Retina (tissue), 1 donor: ENCODE data around the gene RTL10.

Experiments
- DNase-seq: peaks from one replicate; pipeline ENCODE4 v3.0.0-alpha.2; 2016

RTL10 gene

GRCh38 chr22:19859861-19860510 is 5.3 kb upstream of the RTL10 start:
- DNase-seq = no peak

- no peak for DNase-seq
Measured at GRCh38 chr22:19857382-19857781, 2.7 kb upstream of the RTL10 start.

- DNase-seq = no peak
Measured at GRCh38 chr22:19855504-19856409, 1.1 kb upstream of the RTL10 start.

- no peak for DNase-seq
Measured at GRCh38 chr22:19853879-19854777, 546 bp downstream of the RTL10 start.

DNA sequence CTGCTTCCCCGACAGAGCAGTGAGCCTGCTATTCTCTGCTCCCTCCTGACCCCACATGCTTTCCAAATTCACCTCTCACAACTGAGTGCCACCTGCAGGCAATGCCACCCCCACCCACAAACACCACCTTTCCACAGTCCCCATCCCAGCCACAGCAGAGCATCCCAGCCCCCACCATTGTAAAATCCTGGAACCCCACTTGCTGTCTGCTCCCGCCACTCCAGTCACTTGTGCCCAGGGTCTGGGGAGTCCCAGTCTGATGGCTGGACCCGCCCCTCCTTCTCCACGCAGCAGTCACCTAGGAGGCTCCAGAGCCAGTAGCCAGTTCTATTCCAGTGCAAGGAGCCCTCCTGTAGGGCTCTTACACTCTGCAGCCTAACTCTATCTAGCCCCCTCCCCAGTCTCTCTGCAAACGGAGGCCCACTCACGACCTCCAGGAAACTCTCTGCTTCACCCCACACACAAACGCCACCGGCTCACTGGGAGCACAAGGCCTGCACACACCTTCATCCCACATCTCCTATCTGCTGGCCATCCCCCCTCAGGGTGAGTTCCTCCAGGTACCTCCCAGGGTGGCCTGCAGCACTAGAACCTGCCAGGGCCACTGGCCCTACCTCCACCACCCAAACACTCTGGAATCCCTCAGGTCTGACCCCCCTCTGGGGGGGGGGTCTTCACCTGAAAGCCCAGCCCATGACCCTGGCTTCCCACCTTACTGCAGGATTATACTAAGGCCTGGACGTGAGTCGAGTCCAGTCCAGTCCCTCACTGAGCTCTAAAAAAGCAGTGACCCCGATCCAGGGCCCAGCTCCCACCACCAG is 1.4 kb downstream of the RTL10 start:
- DNase-seq = no peak

DNA sequence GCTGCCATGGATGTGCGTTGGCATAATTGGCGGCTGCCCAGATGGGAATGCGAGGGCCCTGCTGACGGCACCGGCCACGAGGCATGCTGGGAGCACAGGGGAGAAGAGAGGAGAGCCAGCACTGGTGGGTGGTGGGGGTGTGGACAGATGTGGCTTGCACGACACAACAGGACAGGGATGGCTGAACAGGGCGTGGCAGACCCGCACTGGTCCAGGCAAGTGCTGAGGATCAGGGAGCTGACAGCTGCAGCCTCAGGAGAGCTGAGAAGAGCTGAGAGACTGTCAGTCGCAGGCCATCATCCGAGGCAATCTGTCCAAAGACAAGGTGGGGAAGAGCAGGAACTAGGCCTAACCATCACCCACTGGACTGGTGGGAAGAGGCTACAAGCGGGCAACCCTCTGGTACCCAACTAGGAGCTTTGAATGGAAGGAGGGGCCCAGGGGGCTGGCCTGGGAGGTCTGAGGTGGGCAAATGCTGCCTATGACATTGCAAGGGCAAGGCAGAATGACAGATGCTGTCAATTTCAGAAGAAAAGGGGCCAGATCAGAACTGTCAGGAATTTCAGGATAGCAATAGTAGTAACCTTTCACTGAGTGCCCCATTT is 2.4 kb downstream of the RTL10 start:
- DNase-seq = no peak

DNA sequence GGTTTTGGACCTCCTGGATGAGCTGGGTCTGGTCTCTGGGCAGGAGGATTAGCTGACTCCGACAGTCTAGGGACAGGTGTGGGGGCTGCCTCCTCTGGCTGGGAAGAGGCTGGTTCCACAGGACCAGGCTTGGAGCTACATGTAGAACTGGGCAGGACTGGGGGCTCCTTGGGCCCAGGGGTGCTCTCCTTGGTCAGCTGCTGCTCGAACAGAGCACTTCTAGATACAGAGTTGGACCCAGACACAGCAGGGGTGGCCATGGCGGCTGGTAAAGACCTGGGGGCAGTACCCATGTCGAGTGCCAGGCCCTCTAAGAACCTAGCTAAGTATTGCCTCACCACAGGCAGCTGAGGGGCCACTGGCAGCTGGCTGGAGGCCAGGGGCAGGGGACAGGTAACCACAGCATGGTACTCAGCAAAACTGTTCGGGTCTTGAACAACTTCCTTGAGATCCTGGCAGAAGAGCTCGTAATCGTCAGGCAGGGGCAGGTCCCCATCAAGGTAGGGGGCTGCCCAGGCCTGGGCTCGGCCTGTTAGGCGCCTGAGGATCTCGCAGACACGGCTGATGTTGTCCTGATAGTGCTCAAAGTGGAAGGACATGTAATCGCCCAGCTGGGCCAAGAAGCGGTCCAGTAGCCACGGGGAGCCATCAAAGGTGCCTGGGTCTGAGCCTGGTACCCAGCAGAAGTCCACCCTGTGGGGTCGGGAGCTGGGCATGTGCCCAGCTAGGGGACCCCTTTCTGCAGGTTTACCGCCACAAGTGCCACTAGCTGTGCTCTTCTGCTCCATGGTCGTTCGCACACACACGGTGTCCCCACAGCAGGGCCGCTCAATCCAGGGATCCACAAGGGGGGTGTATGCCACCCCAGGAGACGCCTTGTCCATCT is 3.1 kb downstream of the RTL10 start:
- no peak for DNase-seq

GRCh38 chr22:19850763-19851109 is 3.9 kb downstream of the RTL10 start:
- no peak for DNase-seq

- DNase-seq = no peak
Measured at GRCh38 chr22:19849835-19850762, 4.6 kb downstream of the RTL10 start.

DNA sequence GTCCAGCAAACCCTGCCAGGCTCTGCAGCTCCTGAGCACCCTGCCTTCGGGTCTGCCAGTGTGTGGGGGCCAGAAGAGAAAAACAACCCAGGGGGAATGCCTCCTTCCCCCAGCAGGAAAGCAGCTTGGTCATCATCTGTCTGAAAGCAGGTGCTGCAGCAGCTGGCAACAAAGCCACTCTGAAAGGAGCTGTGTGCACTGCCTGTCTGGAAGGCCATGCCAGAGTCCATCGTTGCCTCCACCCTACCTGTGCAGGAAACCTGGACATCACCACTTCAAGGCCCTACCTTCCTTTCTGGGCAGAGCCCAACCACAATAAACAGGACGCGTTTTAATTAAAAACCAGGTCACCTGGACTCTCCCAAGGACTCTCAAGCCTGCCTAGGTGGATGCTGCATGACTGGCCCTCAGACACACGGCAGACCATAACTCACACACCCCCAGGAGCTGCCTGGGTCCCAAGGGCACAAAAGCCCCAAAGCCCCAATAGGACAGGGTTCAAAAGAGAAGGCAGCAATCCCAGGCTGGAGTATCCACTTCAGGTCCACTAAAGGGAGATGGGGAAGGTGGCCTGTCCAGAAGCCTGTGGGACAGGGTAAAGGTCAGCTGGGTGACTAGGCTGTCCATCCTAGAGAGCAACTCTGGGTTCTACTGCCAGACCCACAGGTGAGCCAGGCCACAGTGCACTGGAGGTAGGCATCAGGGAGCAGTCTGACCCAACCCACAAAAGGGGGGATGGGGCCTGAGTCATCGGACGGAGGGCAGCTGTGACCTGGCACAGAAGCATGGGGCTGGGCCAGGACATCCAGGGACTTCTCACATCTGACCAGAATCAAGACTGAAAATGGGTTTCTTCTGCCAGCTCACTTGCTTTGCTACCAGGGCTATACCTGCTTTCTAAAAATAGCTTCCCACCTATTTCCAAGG is 6.1 kb downstream of the RTL10 start:
- DNase-seq = no peak

- no peak for DNase-seq
Measured at GRCh38 chr22:19847345-19847632, 7.4 kb downstream of the RTL10 start.

DNA sequence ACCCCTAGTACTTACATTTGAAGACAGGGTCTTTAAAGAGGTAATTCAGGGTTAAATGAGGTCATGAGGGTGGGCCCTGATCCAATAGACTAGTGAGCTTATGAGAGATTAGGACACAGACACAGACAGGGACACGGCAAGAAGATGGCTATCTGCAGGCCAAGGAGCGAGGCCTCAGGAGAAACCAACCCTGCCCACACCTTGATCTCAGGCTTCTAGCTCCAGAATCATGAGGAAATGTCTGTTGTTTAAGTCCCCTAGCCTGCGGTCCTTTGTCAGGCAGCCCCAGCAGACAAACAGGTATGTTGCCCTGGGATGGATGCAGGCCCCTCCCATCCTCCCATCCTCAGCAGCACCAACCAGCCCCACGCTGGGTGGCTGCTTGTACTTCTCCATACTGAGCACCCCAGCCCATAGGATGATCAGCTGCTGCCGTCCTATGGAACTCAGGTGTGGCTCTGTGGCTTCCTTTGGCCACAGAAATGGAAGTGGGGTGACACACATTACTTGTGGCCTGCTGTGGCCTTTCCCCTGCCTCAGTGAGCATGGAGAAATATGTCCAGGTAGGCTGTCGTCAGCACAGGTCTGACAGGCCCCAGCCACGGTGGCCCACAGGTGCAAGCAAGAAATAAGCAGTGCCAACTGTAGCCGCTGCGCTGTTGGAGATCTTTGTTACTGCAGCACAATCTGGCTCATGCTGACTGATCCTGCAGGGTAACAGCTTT is 7.9 kb downstream of the RTL10 start:
- no peak for DNase-seq

GRCh38 chr22:19845054-19845722 is 9.5 kb downstream of the RTL10 start:
- no peak for DNase-seq

GRCh38 chr22:19844377-19845053 is 10.2 kb downstream of the RTL10 start:
- peak; percentile 4 for DNase-seq

DNA sequence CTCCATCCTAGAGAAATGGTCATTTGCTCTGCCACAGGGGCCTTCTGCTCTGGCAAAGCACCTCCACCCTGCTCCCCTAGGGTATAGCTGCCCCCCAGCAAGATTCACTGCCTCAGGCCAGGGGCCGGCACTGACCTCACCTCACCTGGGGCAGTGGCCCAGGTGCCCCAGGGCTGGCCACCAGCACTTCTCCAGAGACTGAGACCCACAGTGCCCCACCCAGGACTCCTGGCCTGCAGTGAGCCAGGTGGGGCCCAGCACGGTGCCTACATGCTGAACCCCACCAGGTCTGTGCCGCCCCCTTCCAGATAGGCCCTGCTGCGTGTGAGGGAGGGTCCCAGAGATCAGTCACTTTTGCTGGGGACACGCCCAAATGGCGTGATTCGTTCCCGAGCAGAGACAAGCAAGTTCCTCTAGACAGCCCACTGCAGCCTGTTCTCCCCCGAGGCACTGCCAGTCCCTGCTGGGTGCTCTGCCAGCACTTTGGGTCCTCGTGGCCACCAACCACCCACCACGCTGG is 10.8 kb downstream of the RTL10 start:
- peak; percentile 11 for DNase-seq

- DNase-seq = peak; percentile 24
Measured at GRCh38 chr22:19843107-19843856, 11.4 kb downstream of the RTL10 start.
